Stomach (tissue), 9 donors: Measurements from ENCODE around the gene MSTO1. TPM values are rescaled to one million over a fixed set of nuclear protein-coding genes. Genes with fewer than 3 reads are reported as not detected.
"Not testable (repeated sequence)": the region's sequence is repeated elsewhere in the genome, so short reads cannot be mapped to it uniquely, and the experiment has no call there.

Experiments used
- DNase-seq, 2 donors: peaks; one replicate each; pipeline versions ENCODE4 v3.0.0 to v3.0.0-alpha.2; 2013 to 2019
- H3K27ac ChIP-seq, 5 donors: fragments of 200-600 bp in 4 of 5; sonication (generic) in 4 of 5; one replicate each; pipeline ENCODE4 v1.5.1; 2013 to 2019; ENCODE audit warnings: mild to moderate bottlenecking in 1 of 5, moderate library complexity in 1 of 5
- H3K27me3 ChIP-seq, 3 donors: fragments of 200-600 bp; sonication (generic); one replicate each; pipeline ENCODE4 v1.5.1; 2017 to 2019; ENCODE audit warnings: mixed run types in 1 of 3
- H3K36me3 ChIP-seq, 4 donors: fragments of 200-600 bp; sonication (generic); 1 replicate in 3 of 4; 2 replicates in 1 of 4; pipeline ENCODE4 v1.5.1; 2016 to 2019
- H3K4me1 ChIP-seq, 4 donors: fragments of 200-600 bp; sonication (generic); one replicate each; pipeline ENCODE4 v1.5.1; 2016 to 2019
- H3K4me3 ChIP-seq, 4 donors: fragments of 200-600 bp; sonication (generic) in 3 of 4; one replicate each; pipeline ENCODE4 v1.5.1; 2016 to 2019; ENCODE audit warnings: mild to moderate bottlenecking in 1 of 4
- H3K9me3 ChIP-seq, 4 donors: fragments of 200-600 bp; sonication (generic); one replicate each; pipeline ENCODE4 v1.5.1; 2016 to 2019
- EP300 ChIP-seq: sonication (generic); formaldehyde crosslinking; IDR thresholded peaks from one replicate; pipeline ENCODE4 v1.6.1; 2017; ENCODE audit warnings: antibody characterized with exemption
- POLR2A ChIP-seq, 4 donors: fragments of 450-650 bp; IDR thresholded peaks; one replicate each; pipeline ENCODE4 v1.6.1; 2016; ENCODE audit warnings: antibody characterized with exemption in 4 of 4, control low read depth in 2 of 4, mild to moderate bottlenecking in 1 of 4, moderate library complexity in 1 of 4
- POLR2AphosphoS5 ChIP-seq, 3 donors: sonication (generic); formaldehyde crosslinking; IDR thresholded peaks; one replicate each; pipeline ENCODE4 v1.6.1; 2016; ENCODE audit warnings: antibody characterized with exemption in 3 of 3
- WGBS, 5 donors: extraction: QIAGEN DNeasy Blood & Tissue Kit in 3 of 5; methylation state at CpG; one replicate each; pipeline versions ENCODE4 v1.1.5 to v1.1.7; 2013 to 2018; 5-methylcytosine and 5-hydroxymethylcytosine counted together
- intact Hi-C: fragments of 100-400 bp; cut with DNase I; formaldehyde crosslinking; loops from one replicate; pipeline ENCODE4 v1.15.1; 2023; ENCODE audit warnings: low total_unique reads
- polyA plus RNA-seq, 3 donors: library from polyadenylated mRNA; stranded (reverse); fragments of 200-250 nt; gene quantifications; one replicate each; pipeline ENCODE4 v1.2.3, GENCODE V29; 2013
- total RNA-seq, 5 donors: library from RNA; depleted of rRNA; stranded (reverse); fragments of >200 nt; gene quantifications; one replicate each; pipeline versions ENCODE4 v1.1.0 to v1.2.3, GENCODE V29; 2014 to 2016
- TF ChIP-seq, protein P1 (sequence below), 7 experiments: fragments of 450-650 bp in 4 of 7; fragments of 200-600 bp in 3 of 7; sonication (generic) in 3 of 7; IDR thresholded peaks; one replicate each; pipeline ENCODE4 v1.5.1; 2016 to 2019; ENCODE audit warnings: antibody characterized with exemption in 7 of 7, control low read depth in 2 of 7, mild to moderate bottlenecking in 1 of 7
- donor health status: healthy with polysubstance abuse.
- donor health status: Bipolar disorder and iron deficiency.
- donor health status: healthy.

Gene MSTO1
- total and polyA plus RNA-seq, 8 donors, result 2.3 to 31.0 (median 16.1) TPM

DNA sequence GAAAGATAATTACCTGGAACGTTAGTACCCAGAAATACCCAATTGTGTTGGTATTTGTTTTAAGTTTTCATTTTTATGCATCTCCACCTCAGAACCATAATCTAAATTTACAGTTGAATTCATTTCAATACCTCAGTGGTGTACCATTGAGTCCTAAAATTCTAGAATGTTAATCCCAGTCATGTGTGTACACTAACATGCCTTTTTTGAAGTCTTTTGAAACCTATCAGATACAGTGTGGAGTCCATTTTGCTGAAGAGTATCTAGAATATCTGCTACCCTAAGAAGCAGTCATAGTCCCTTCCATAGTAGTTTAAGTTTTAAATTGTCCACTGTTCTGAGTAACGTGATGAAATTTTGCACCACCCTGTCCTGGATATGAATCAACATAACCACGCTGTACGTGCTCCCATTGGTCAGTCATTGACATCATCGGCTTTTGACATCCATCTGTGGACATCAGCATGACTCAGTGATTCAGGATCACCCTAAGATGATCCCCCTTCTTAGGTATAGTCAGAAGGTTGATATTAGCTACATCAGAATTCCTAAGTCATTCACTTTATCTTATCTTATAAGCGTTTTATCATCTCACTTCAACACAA is 39.9 kb upstream of the MSTO1 start:
- H3K27ac ChIP-seq, result no peak overlapping the region
- peaks cover 3 to 36% (median 17%) of the 10 kb centered on the region in 4 donors for H3K36me3 ChIP-seq
- peaks cover 2 to 21% (median 12%) of the 10 kb centered on the region in 4 donors for H3K4me1 ChIP-seq
- DNase-seq, result no peak
- intact Hi-C loops, result no loop called here
- 71 to 79% (median 74%) methylated on average over 6 of the region's 6 CpGs for WGBS, 5 donors
- no peaks in the 10 kb centered on the region for H3K27me3 ChIP-seq
- H3K4me3 ChIP-seq, result no peak overlapping the region
- H3K9me3 ChIP-seq, result no peaks in the 10 kb centered on the region
- no peak for TF ChIP-seq EP300
- no peak for TF ChIP-seq POLR2A (IDR thresholded peaks at IDR 0.05)
- TF ChIP-seq, protein P1, sequence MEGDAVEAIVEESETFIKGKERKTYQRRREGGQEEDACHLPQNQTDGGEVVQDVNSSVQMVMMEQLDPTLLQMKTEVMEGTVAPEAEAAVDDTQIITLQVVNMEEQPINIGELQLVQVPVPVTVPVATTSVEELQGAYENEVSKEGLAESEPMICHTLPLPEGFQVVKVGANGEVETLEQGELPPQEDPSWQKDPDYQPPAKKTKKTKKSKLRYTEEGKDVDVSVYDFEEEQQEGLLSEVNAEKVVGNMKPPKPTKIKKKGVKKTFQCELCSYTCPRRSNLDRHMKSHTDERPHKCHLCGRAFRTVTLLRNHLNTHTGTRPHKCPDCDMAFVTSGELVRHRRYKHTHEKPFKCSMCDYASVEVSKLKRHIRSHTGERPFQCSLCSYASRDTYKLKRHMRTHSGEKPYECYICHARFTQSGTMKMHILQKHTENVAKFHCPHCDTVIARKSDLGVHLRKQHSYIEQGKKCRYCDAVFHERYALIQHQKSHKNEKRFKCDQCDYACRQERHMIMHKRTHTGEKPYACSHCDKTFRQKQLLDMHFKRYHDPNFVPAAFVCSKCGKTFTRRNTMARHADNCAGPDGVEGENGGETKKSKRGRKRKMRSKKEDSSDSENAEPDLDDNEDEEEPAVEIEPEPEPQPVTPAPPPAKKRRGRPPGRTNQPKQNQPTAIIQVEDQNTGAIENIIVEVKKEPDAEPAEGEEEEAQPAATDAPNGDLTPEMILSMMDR (IDR thresholded peaks at IDR 0.05), result no peak
- no peak for TF ChIP-seq POLR2AphosphoS5 (IDR thresholded peaks at IDR 0.05)

DNA sequence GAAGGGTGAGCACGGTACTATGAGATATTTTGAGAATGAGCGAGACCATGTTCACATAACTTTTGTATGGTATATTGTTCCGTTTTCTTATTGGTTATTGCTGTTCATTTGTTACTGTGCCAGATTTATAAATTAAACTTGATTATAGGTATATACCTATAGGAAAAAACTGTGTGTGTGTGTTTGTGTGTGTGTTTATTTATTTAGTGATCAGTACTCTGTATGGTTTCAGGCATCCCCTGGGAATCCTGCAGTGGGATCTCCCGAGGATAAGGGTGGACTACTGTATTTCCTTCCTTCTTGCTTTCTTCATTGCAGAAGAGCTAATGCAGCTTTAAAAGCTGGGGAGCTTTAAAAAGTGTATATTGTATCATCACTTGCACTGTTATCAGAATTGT is 39.4 kb upstream of the MSTO1 start:
- intact Hi-C loops, result no loop called here

DNA sequence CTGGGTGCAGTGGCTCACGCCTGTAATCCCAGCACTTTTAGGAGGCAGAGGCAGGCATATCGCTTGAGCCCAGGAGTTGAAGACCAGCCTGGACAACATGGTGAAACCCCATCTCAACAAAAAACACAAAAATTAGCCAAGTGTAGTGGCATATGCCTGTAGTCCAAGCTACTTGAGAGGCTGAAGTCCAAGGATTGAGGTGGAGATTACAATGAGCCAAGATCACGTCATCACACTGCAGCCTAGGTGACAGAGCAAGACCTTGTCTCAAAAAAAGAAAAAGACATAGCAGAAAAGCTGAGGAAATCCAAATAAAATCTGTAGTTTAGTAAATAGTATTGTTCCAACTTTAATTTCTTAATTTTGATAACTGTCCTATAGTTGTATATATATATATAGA is 35.9 kb upstream of the MSTO1 start:
- no peak overlapping the region for H3K27ac ChIP-seq
- peaks cover 0 to 8% (median 2%) of the 10 kb centered on the region in 4 donors for H3K4me1 ChIP-seq
- no peak overlapping the region for H3K4me3 ChIP-seq
- no peaks in the 10 kb centered on the region for H3K9me3 ChIP-seq
- TF ChIP-seq EP300, result no peak
- no peak for TF ChIP-seq POLR2AphosphoS5 (IDR thresholded peaks at IDR 0.05)
- TF ChIP-seq, protein P1 (IDR thresholded peaks at IDR 0.05), result no peak
- no peak for TF ChIP-seq POLR2A (IDR thresholded peaks at IDR 0.05)
- 89 to 97% (median 91%) methylated on average over 3 of the region's 3 CpGs for WGBS, 5 donors
- no peaks in the 10 kb centered on the region for H3K27me3 ChIP-seq
- peaks cover 0 to 22% (median 11%) of the 10 kb centered on the region in 4 donors for H3K36me3 ChIP-seq
- intact Hi-C loops, result no loop called here
- no peak for DNase-seq

More for the DNA sequence above, 39.4 kb upstream of the MSTO1 start:
- Histone ChIP-seq H3K27ac (no peak overlapping the region), H3K4me3 (no peak overlapping the region), H3K4me1 (peaks cover 0 to 16% (median 8%) of the 10 kb centered on the region in 4 donors), H3K27me3 (no peaks in the 10 kb centered on the region), H3K9me3 (no peaks in the 10 kb centered on the region), H3K36me3 (peaks cover 3 to 36% (median 17%) of the 10 kb centered on the region in 4 donors)
- TF ChIP-seq EP300, result no peak
- TF ChIP-seq POLR2AphosphoS5 (IDR thresholded peaks at IDR 0.05), result no peak
- TF ChIP-seq, protein P1 (IDR thresholded peaks at IDR 0.05), result no peak
- no peak for TF ChIP-seq POLR2A (IDR thresholded peaks at IDR 0.05)
- WGBS, 5 donors, result 71 to 74% (median 73%) methylated on average over 4 of the region's 4 CpGs
- DNase-seq, result no peak

DNA sequence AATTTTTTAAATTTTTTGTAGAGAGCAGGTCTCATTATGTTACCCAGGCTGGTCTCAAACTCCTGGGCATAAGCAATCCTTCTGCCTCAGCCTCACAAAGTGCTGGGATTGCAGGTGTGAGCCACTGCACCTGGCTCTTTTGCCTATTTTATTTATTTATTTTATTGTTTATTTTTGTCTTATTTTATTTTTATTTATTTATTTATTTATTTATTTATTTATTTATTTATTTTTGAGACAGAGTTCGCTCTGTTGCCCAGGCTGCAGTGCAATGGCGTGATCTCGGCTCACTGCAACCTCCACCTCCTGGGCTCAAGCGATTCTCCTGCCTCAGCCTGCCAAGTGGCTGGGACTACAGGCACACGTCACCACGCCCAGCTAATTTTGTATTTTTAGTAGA is 34.4 kb upstream of the MSTO1 start:
- 96 to 100% (median 98%) methylated on average over 6 of the region's 6 CpGs for WGBS, 5 donors

DNA sequence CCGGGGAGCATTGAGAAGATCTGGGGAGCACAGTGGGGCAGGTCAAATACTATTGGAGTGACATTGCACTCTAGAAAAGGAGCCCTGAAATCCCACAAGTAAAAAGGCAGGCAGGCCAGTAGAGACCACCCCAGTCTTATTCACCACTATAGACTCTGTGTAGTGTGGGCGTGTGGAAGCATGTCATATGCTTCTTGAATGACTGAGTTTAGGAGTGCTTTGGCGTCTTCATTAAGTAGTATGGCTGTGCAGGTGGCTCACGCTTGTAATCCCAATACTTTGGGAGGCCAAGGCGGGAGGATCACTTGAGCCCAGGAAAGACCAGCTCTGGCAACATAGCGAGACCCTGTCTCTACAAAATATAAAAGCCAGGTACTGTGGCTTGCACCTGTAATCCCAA is 26.2 kb upstream of the MSTO1 start:
- intact Hi-C loops, H3K36me3 ChIP-seq, H3K27ac ChIP-seq, H3K4me3 ChIP-seq, H3K4me1 ChIP-seq, DNase-seq, H3K9me3 ChIP-seq, H3K27me3 ChIP-seq: not testable (repeated sequence)
- 87 to 95% (median 94%) methylated on average over 4 to 6 of the region's 6 CpGs for WGBS, 5 donors

More for the DNA sequence above, 34.4 kb upstream of the MSTO1 start:
- H3K4me1 ChIP-seq, H3K9me3 ChIP-seq, intact Hi-C loops, H3K4me3 ChIP-seq, DNase-seq, H3K27me3 ChIP-seq, H3K27ac ChIP-seq: not testable (repeated sequence)
- peaks cover 0 to 17% (median 6%) of the 10 kb centered on the region in 4 donors for H3K36me3 ChIP-seq

DNA sequence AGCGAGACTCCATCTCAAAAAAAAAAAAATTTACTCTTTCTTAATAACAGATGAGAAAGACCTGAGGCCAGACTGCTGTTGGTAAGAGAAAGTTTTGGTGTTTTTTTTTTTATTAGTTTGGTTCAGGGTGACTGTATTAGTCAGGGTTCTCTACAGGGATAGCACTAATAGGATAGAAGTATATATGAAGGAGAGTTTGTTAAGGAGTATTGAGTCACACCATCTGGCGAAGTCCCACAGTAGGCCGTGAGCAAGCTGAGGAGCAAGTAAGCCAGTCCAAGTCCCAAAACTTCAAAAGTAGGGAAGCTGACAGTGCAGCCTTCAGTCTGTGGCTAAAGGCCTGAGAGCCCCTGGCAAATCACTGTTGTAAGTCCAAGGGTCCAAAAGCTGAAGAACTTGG is 20.7 kb upstream of the MSTO1 start:
- WGBS, 5 donors, result 86 to 100% (median 89%) methylated on average over 2 to 3 of the region's 3 CpGs
- intact Hi-C loops, H3K4me3 ChIP-seq: not testable (repeated sequence)

DNA sequence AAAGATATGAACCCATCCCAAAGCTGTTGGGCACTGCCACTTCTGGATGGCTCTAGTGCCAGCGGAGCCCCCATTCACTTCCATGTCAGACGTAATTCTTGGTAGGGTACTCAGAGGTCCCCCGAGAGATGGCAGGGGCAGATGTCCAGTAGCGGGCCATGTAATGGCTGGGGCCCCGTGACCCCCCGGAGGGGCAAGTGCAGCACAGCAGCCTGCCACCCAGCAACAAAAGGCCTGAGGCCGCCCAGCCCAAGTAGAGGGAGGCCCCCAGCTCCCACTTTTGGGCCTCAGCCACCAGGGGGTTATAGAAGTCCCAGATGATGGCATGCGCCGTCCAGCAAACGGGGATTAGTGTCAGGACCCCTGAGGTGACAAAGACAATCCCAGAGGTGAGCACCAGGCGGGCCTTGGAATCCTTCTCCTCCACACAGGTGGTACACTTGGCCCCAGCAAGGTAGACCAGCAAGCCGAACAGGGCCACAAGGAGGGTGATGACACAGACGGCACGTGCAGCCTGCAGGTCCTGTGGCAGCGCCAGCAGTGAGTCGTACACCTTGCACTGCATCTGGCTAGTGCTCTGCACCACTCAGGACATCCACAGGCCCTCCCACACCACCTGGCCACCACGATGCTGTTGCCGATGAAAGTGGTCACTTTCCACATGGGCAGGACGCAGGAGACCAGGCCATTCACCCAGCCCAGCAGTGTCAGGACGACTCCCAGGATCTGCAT is 19.3 kb upstream of the MSTO1 start:
- not testable (repeated sequence) for H3K4me3 ChIP-seq, H3K9me3 ChIP-seq, H3K4me1 ChIP-seq, H3K27me3 ChIP-seq, H3K27ac ChIP-seq, H3K36me3 ChIP-seq, DNase-seq
- intact Hi-C loops, result loop anchor here (10.0 kb wide), 1 partner anchor 336 kb away; the partner anchor contains the start of gene ENTREP3
- WGBS, 5 donors, result 91 to 94% (median 92%) methylated on average over 10 to 20 of the region's 20 CpGs

More for the DNA sequence above, 20.7 kb upstream of the MSTO1 start:
- H3K9me3 ChIP-seq, DNase-seq, H3K36me3 ChIP-seq, H3K27me3 ChIP-seq, H3K4me1 ChIP-seq, H3K27ac ChIP-seq: not testable (repeated sequence)
